DMS53 treated with DMSO at 0.1 percent for 48 hours (cell line): ENCODE results near the gene HOOK1.
"Not testable (repeated sequence)": the region's sequence is repeated elsewhere in the genome, so short reads cannot be mapped to it uniquely, and the experiment has no call there.

Experiments
- DNase-seq: peaks from one replicate; lab custom pipeline; 2025; ENCODE audit not compliant: unreplicated experiment; lab: John Stamatoyannopoulos, UW

The HOOK1 gene

DNA sequence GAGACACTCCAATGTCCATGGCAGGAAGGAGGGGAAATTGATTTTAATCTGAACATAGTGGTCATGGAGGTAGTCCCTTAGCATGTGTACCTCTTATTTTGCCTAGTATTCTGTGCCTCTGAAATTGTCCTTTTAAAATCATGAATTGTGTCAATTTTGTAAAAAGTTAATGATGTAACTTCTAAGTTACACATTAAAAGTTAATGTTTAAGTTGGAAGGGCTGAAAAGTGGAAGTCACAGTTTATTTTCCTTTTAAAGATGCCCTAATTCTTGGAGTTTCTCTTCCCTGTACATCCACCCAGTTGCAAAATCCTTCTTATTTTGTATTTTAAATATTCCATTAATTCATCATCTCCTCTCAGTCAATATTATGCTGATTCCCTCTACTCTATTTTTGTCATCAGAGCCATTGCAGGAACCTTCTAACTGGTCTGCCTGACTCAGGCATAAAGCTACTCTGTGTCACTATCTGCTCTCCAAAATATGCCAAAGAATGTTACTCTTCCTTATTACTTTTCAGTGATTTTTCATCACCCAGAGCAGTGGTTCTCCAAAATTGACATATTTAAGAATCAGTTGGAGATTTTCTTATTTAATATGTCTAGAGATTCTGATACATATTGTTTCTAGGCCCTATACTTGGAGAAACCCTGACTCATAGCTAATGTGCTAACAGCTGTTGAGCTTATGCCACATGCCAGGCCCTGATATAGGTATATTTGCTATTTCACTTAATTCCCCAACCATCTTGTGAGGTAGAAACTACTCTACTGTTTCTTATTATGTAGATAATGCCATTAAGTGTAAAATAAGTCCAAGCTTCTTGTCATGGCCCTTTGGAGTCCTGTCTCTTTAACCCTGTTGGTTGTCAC is 5.1 kb downstream of the HOOK1 start:
- DNase-seq, result no peak

DNA sequence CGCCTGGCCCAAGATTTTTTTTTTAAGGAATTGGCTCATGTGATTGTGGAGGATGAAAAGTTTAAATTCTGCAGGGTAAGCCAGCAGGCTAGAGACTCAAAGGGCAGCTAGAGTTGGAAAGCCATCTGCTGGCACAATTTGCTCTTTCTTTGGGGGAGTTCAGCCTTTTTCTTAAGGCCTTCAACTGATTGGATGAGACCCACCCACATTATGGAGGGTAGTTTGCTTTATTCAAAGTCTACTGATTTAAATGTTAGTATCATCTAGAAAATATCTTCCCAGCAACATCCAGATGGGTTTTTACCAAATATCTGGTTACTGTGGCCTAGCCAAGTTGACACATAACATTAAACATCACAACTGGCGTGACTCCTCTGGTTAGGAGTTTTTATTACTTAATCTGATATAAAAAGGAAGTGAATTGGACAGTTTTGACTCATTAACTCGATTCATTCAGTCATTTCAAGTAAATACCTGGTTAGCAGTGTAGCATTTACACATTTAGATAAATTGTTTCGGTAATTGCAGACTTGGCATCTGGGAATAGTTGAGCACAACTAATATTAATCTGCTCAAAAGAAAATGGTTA is 12.4 kb downstream of the HOOK1 start:
- no peak for DNase-seq

DNA sequence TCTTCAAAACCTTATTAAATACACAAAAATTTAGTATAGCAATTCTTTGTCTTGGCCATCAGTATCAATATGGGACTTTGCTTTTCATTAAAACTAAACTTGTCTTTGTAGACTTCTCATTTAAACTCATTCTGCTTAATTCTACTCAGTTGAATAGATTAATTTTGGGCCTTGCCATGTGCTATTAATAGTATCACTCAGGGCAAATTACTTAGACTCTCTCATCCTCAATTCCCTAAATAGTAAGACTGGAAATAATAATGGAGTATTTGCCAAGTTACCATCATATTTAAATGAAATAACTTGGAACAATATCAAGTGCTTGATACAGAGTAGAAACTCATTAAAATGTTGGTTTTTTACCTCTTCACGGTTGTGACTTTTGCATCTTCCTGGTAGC is 13.4 kb downstream of the HOOK1 start:
- DNase-seq, result no peak

DNA sequence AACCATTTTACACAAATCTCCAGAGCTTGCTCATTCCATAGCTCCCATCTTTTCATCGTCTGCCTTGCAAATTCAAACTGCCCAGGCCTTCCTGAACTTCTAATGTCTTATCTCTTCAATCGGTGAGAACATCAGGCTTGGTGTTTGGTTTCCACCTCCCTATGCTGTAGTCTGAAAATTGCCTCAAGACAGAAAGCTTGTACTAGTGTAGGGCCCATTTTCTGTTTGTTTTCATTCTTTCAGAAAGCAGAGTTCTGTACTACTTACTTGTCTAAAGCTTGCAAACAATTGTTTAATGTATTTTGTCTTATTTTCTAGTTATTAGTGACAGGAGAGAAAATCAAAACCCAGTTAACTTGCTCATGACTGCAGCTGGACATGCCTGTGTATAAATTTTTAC is 16.8 kb downstream of the HOOK1 start:
- no peak for DNase-seq

DNA sequence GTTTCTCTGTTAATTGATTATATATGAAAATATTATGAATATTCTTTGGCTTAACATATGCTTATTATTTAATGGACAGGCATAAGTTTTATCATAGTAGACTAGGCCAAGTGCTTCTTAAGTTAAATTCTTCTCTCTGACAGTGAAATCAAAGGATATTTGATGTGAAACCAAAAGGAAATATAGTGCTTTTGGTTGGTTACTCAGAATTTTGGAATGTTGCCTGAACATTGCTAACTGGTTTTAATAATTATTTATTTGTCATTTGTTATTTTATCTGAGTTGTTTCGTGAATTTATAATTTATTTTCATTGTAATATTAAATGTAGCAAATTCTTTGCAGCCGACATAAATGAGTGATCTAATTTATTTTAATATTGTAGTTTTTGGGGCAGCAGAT is 18.3 kb downstream of the HOOK1 start:
- no peak for DNase-seq

DNA sequence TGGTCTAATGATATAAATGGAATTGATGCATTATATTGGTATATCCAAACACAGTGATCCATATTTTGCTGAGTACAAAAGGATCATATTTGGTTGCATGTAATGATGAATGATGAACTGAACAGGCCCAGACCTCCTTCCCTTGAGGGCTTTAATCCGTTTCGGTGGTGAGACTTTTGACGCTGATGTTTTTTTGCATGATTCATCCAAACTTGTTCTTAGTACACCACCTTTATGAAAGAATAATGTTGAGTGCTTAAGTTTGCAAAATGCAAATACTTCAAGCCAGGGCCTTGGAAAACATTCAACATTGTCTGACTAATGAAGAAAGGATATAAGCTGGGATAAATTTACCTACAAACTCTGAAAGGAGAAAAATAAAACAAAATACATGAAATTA is 19.2 kb downstream of the HOOK1 start:
- no peak for DNase-seq

DNA sequence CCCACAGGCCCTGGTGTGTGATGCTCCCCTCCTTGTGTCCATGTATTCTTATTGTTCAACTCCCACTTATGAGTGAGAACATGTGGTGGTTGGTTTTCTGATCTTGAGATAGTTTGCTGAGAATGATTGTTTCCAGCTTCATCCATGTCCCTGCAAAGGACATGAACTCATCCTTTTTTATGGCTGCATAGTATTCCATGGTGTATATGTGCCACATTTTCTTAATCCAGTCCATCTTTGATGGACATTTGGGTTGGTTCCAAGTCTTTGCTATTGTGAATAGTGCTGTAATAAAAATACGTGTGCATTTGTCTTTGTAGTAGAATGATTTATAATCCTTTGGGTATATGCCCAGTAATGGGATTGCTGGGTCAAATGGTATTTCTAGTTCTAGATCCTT is 23.1 kb downstream of the HOOK1 start:
- not testable (repeated sequence) for DNase-seq

DNA sequence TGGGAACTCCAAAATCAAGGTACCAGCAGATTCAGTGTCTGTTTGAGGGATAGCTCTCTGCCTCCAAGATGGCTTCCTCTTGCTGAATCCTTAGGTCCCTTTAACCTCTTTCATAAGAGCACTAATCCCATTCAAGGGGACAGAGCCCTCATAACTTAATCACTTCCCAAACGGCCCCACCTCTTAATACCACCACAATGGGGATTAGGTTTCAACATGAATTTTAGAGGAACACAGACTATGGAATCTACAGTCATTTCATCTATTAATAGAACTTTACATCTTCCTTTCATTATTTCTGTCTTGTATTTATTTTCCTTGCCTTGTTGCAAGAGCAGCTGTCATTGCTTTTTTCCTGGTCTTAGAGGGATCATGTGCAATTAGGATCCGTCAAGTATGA is 30.3 kb downstream of the HOOK1 start:
- no peak for DNase-seq

DNA sequence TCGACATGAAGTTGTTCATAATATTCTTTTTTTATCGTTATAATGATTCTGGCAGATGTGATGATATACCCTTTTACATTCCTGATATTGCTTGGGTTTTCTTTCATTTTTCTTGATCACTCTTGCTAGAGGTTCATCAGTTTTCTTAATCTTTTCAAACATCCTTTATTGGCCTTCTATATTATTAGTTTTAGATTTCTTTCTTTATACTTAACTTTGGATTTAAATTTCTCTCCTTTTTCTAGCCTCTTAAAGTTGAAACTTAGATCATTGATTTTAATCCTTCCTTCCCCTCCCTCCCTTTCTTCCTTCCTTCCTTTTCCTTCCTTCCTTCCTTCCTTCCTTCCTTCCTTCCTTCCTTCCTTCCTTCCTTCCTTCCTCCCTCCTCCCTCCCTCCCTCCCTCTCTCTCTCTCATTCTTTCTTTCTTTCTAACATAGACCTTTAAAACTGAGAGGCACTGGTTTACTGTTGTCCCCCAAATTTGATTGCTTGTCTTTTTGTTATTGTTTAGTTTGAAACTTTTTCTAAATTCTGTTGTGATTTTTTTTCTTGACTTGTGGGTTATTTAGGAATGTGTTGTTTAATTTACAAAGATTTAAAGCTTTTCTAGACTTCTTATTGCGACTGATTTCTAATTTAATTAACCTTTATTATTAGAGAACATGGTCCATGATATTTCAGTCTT is 31.6 kb downstream of the HOOK1 start:
- DNase-seq, result no peak

DNA sequence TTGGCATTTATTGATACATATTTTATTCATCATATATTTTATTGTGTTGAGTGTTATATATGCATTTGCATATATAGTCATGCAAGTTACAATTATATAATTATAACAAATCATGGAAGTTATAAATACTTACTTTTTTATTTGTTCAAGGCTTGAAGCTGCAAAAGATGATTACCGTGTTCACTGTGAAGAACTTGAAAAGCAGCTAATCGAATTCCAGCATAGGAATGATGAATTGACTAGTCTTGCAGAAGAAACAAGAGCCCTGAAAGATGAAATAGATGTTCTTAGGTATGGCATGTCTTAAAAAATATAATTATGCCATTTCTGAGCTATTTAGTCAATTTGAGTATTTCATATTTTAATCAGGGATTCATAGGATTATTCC is 32.1 kb downstream of the HOOK1 start:
- DNase-seq, result no peak

DNA sequence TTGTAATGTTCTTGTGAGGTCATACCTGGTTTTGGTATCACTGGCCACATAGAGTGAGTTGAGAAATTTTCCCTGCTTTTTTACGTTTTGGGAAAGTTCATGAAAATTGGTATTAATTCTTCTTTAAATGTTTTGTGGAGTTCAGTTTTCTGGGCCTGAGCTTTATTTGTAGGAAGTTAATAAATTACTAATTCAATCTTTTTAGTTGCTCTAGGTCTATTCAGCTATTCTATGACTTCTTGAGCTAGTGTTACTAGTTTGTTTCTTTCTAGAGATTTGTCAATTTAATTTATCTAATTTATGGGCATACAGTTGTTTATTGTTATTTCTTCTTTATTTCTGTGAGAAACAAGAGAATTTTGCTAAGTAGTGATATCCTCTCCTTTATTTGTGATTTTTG is 37.4 kb downstream of the HOOK1 start:
- DNase-seq, result no peak

DNA sequence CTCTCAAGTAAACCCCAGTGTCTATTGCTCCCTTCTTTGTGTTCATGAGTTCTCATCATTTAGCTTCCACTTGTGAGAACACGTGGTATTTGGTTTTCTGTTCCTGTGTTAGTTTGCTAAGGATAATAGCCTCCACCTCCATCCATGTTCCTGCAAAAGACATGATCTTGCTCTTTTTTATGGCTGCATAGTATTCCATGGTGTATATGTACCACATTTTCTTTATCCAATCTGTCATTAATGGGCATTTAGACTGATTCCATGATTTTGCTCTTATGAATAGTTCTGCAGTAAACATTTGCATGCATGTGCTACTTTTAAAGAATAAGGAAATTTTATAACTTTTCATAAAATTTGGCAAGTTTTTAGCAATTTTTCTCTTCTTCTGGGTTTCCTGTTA is 40.5 kb downstream of the HOOK1 start:
- DNase-seq, result not testable (repeated sequence)

DNA sequence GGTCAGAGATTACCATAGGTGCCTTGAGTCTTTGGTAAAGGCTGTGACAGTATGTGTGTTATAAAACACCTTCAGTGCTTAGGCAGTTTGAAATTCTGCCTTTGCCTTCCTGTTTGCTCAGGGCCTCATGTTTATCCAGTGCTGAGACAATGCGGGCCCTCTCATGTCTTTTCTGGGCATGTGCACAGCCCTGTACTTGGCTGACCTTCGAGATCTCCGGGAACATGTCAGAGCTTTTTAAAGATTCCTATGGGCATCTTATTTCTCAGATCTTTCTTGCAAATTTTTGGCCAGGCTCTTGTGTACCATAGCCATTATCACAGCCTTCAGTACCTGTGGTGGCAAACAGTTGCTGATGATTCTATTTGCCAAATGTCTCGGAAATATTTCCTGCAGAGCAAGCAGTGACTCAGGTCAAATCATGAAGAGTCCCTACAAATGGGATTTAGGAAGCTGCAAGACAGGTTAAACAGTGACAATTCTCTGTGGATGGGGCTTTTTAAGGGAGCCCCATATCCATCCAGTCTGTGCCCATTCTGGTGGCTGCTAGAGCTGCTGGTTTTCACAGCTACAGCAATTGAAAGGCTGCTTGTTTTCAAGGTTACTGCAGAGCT is 42.1 kb downstream of the HOOK1 start:
- DNase-seq, result peak; percentile 98

DNA sequence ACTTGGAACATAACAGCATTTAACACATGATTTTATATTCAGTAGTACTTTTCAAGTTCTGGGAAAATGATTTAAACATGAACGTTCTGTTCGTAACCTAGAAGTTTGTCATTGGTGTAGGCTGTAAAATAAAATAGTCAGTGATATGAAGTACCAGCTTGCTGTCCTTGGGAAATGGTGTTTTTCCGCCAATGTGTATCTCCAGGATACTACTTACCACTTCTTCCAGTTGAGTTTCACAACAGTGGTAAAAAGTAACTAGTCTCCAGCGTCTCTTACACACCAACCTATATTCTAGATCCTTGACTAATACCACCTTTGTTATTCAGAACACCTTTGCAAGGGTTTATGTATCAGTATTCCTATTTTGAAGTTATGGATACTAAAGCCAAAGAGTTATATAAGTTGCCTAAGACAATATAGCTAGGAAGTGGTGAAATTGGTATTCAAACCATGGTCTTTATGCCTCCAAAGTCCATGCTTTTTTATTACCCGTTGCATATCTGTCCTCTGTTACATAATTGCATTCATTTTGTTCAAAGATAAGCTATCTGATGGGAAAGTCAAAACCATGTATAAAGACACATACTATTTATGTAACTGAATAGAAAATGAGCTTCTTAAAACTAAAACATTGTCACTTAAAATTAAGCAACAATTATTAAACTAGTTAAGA is 43.1 kb downstream of the HOOK1 start:
- no peak for DNase-seq

DNA sequence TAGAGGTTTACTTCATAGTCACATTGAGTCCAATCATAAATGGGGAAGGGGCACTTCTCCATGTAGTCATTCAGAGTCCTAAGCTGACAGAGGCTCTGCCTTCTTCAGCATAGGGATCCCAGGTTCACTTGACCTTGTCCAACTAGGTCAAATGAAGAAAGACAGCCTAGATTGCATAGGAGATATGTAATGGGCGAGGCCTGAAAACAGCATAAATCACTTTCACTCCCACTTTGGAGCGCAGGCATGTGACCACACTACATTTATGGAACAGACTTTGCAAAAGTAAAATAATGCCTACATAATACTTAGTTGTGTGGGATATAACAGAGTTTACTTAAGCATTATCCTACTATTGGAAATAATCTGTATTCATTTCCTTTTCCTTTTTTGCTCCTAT is 51.7 kb downstream of the HOOK1 start:
- no peak for DNase-seq

DNA sequence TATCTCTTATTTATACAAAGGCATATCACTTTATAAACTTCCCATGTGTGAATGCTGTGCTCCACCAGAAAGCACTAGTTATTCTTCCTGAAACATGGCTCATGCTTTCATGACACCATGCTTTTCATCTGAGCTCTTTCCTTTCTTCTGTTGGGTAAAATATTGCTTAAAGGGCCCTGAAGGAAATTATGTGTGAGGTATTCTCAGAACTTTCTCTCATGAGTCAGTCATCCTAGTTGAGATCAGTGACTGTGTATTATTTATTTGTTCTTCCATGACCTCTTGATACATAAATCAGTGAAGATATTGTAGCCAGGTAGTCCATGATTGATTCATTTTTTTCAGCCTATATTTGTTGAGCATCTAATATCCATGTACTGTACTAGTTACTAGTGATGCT is 57.0 kb downstream of the HOOK1 start:
- no peak for DNase-seq

DNA sequence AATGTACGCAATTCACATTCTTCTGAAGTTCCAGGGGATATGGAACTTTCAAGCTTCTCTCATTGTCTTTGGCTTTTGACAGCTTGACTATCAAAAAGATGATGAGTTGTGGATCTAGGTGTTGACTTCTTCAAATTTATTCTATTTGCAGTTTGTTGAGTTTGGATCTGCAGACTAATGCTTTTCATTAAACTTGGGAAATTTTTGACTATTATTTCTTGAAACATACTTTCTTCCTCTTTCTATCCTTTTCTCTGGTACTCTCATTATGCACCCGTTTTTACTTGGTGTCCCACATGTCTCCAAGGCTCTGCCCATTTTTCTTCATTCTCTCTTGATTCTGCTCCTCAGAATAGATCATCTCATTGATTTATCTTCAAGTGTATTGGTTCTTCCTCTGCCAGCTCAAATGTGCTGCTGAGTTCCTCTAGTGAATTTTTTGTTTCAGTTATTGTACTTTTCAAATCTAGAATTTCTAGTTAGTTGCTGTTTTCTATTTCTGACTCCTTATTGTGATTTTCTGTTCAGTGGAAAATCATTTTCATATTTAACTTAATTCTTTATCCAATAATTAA is 62.4 kb downstream of the HOOK1 start:
- no peak for DNase-seq

DNA sequence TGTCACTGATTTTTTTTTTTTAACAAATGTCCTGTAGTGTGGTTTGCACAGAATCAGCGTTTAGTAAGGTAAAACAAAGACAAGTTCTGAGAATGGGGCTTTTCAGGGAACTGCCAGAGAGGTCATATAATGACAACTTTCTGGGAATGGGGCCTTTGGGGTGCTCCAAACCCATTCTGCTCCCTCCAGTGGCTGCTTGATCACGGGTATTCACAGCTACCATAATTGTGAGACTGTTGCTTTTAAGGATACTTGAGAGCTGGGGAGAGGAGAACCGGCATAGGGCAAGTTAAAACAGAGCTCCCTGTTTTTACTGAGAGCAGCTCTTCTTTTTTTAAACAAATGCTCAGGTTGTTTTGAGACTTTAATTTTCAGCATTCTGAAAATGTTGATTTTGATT is 63.6 kb downstream of the HOOK1 start:
- no peak for DNase-seq

DNA sequence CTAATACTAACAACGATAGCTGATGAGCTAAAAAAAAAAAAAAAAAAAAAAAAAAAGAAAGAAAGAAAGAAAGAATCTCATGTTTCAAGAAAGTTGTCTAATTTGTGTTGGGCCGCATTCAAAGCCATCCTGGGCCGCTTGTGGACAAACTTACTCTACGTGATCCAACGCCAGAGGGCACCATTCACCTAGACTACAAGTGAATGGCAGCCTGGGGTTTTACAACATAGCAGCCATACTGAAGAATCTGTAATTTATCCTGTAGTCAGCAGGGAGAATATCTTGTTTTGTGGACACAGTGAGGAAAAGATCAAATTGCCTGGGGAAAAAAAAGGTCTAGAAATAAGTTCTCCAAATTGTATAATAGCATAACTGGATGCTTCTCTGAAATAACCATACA is 64.8 kb downstream of the HOOK1 start:
- DNase-seq, result peak; percentile 93

DNA sequence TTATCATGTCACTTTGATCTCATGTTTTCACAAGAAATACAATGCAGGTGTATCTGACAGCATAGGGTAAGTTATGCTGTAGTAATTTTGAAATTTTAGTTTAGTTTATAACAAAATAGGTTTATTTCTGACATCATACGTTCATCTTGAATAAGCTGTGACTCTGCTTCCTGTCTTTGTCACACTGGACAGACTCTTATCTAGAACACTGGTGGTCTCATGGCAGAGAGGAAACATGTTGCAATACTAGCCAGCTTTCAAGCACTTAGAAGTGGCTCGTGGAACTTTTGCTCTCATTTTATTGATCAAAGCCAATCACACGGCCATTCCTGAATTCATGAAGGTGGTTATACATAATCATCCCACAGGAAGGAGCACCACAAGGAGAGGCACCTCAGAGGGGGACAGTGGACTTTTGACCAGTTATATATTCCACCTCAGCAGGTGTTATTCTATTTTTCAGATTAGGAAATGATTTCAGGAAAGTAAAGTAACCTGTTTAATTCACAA is 65.3 kb downstream of the HOOK1 start:
- DNase-seq, result no peak

DNA sequence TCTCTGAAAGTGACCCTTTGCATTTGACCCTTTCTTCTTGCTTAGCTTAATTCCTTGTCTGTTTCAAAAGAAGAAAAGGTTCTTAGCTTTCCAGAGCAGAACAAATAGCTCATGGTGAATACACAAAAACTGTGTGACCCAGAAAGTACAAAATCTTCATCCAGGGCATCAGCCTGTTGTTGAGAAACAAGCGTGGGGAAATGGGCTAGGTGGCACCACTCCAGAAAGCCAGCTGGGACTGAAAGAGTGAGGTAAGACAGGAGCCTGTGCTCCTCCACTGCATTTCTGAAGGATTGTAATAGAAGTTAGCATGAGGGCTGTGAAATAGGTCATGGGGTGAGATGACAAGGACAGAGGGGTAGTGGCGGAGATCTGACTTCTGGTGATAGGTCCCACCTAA is 66.0 kb downstream of the HOOK1 start:
- no peak for DNase-seq
